ENCODE data around the gene DNAH17. TPM values are rescaled to one million over a fixed set of nuclear protein-coding genes. Genes with fewer than 3 reads are reported as not detected.

Gene DNAH17
- total RNA-seq, 1 donor from 2014 or later = not detected

GRCh38 chr17:78602246-78602645 lies 25.1 kb upstream of the DNAH17 start:
- no peak for DNase-seq (ENCODE audit: low spot score)

- no peak for DNase-seq (ENCODE audit: low spot score)
Measured at GRCh38 chr17:78601577-78602190, 24.5 kb upstream of the DNAH17 start.

GRCh38 chr17:78600181-78600721 lies 23.1 kb upstream of the DNAH17 start:
- no peak for DNase-seq (ENCODE audit: low spot score)

- no peak for DNase-seq (ENCODE audit: low spot score)
Measured at GRCh38 chr17:78599419-78599818, 22.2 kb upstream of the DNAH17 start.

GRCh38 chr17:78598013-78598471 lies 20.8 kb upstream of the DNAH17 start:
- no peak for DNase-seq (ENCODE audit: low spot score)

- no peak for DNase-seq (ENCODE audit: low spot score)
Measured at GRCh38 chr17:78596871-78597764, 19.9 kb upstream of the DNAH17 start.

GRCh38 chr17:78595135-78595810 lies 18.1 kb upstream of the DNAH17 start:
- DNase-seq (ENCODE audit: low spot score) = no peak

GRCh38 chr17:78592991-78593329 lies 15.8 kb upstream of the DNAH17 start:
- DNase-seq (ENCODE audit: low spot score) = no peak

GRCh38 chr17:78591263-78591671 lies 14.1 kb upstream of the DNAH17 start:
- no peak for DNase-seq (ENCODE audit: low spot score)

- DNase-seq (ENCODE audit: low spot score) = no peak
Measured at GRCh38 chr17:78589885-78590284, 12.7 kb upstream of the DNAH17 start.

- DNase-seq (ENCODE audit: low spot score) = no peak
Measured at GRCh38 chr17:78589031-78589675, 12.0 kb upstream of the DNAH17 start.

- no peak for DNase-seq (ENCODE audit: low spot score)
Measured at GRCh38 chr17:78588258-78589030, 11.2 kb upstream of the DNAH17 start.

- no peak for DNase-seq (ENCODE audit: low spot score)
Measured at GRCh38 chr17:78585006-78585630, 7.9 kb upstream of the DNAH17 start.

- no peak for DNase-seq (ENCODE audit: low spot score)
Measured at GRCh38 chr17:78583091-78583490, 5.9 kb upstream of the DNAH17 start.

GRCh38 chr17:78581304-78581703 lies 4.1 kb upstream of the DNAH17 start:
- no peak for DNase-seq (ENCODE audit: low spot score)

GRCh38 chr17:78580277-78580804 lies 3.1 kb upstream of the DNAH17 start:
- no peak for DNase-seq (ENCODE audit: low spot score)

GRCh38 chr17:78576389-78577112 lies 645 bp downstream of the DNAH17 start:
- DNase-seq (ENCODE audit: low spot score) = no peak

- no peak for DNase-seq (ENCODE audit: low spot score)
Measured at GRCh38 chr17:78575899-78576298, 1.3 kb downstream of the DNAH17 start.

- DNase-seq (ENCODE audit: low spot score) = no peak
Measured at GRCh38 chr17:78575340-78575739, 1.9 kb downstream of the DNAH17 start.

- no peak for DNase-seq (ENCODE audit: low spot score)
Measured at GRCh38 chr17:78573955-78574354, 3.2 kb downstream of the DNAH17 start.
